NCI-H128 (cell line): ENCODE data around the gene TBX10.
"Not testable (repeated sequence)": the region's sequence is repeated elsewhere in the genome, so short reads cannot be mapped to it uniquely, and the experiment has no call there.

Source experiments
- DNase-seq: peaks from one replicate; lab custom pipeline; 2025; ENCODE audit not compliant: unreplicated experiment; lab: John Stamatoyannopoulos, UW

TBX10 gene

GRCh38 chr11:67664696-67665540, 25.4 kb upstream of the TBX10 start:
- no peak for DNase-seq

- DNase-seq, result no peak
These were observed 24.6 kb upstream of the TBX10 start for GRCh38 chr11:67664213-67664585.

- DNase-seq, result no peak
These were observed 24.1 kb upstream of the TBX10 start for GRCh38 chr11:67663532-67664212.

- DNase-seq, result no peak
These were observed 23.4 kb upstream of the TBX10 start for GRCh38 chr11:67662835-67663531.

GRCh38 chr11:67662142-67662834, 22.7 kb upstream of the TBX10 start:
- no peak for DNase-seq

GRCh38 chr11:67660752-67661151, 21.2 kb upstream of the TBX10 start:
- DNase-seq, result not testable (repeated sequence)

GRCh38 chr11:67659651-67660165, 20.1 kb upstream of the TBX10 start:
- not testable (repeated sequence) for DNase-seq

GRCh38 chr11:67657300-67657699, 17.7 kb upstream of the TBX10 start:
- no peak for DNase-seq

GRCh38 chr11:67656278-67656922, 16.8 kb upstream of the TBX10 start:
- DNase-seq, result no peak

- no peak for DNase-seq
These were observed 14.7 kb upstream of the TBX10 start for GRCh38 chr11:67654225-67654624.

GRCh38 chr11:67652965-67653845, 13.6 kb upstream of the TBX10 start:
- no peak for DNase-seq

GRCh38 chr11:67651976-67652781, 12.6 kb upstream of the TBX10 start:
- DNase-seq, result no peak

GRCh38 chr11:67649634-67650510, 10.3 kb upstream of the TBX10 start:
- no peak for DNase-seq

GRCh38 chr11:67648796-67649613, 9.4 kb upstream of the TBX10 start:
- DNase-seq, result no peak

GRCh38 chr11:67648140-67648795, 8.7 kb upstream of the TBX10 start:
- DNase-seq, result no peak

GRCh38 chr11:67647471-67647870, 7.9 kb upstream of the TBX10 start:
- no peak for DNase-seq
